Right renal pelvis (tissue), 4 donors: ENCODE measurements around the gene SEMA4D. TPM values are rescaled to one million over a fixed set of nuclear protein-coding genes. Genes with fewer than 3 reads are reported as not detected.
"Not testable (repeated sequence)": the region's sequence is repeated elsewhere in the genome, so short reads cannot be mapped to it uniquely, and the experiment has no call there.

Experiments
- DNase-seq, 4 donors: peaks; one replicate each; pipeline ENCODE4 v3.0.0-alpha.2; 2013; ENCODE audit warnings: low read depth in 4 of 4, low spot score in 3 of 4, missing footprints in 1 of 4
- polyA plus RNA-seq, 4 donors: library from polyadenylated mRNA; unstranded; fragments of 120-200 nt; gene quantifications; one replicate each; pipeline ENCODE4 v1.2.1, GENCODE V29; 2013; ENCODE audit not compliant: insufficient read length in 4 of 4

The SEMA4D gene
- polyA plus RNA-seq, 4 donors, result 40.3 to 58.9 (median 47.4) TPM

GRCh38 chr9:89378541-89378940, 119.4 kb downstream of the SEMA4D start:
- no peak for DNase-seq

GRCh38 chr9:89377411-89377810, 120.5 kb downstream of the SEMA4D start:
- no peak for DNase-seq

GRCh38 chr9:89376741-89377351, 121.1 kb downstream of the SEMA4D start:
- no peak for DNase-seq

- DNase-seq, result no peak
These were observed 121.6 kb downstream of the SEMA4D start for GRCh38 chr9:89376286-89376685.

- DNase-seq, result peak; percentile 18 to 30 (median 28)
These were observed 122.6 kb downstream of the SEMA4D start for GRCh38 chr9:89375191-89375760.

GRCh38 chr9:89374176-89374575, 123.7 kb downstream of the SEMA4D start:
- DNase-seq, result no peak

- DNase-seq, result no peak
These were observed 124.9 kb downstream of the SEMA4D start for GRCh38 chr9:89372979-89373378.

- no peak for DNase-seq
These were observed 125.6 kb downstream of the SEMA4D start for GRCh38 chr9:89372230-89372816.

- DNase-seq, result not testable (repeated sequence)
These were observed 126.1 kb downstream of the SEMA4D start for GRCh38 chr9:89371791-89372190.

GRCh38 chr9:89370593-89370992, 127.3 kb downstream of the SEMA4D start:
- no peak for DNase-seq

- no peak for DNase-seq
These were observed 128.9 kb downstream of the SEMA4D start for GRCh38 chr9:89368978-89369377.

- no peak for DNase-seq
These were observed 129.4 kb downstream of the SEMA4D start for GRCh38 chr9:89368550-89368949.

- no peak for DNase-seq
These were observed 130.0 kb downstream of the SEMA4D start for GRCh38 chr9:89367726-89368437.

GRCh38 chr9:89367281-89367680, 130.6 kb downstream of the SEMA4D start:
- no peak for DNase-seq

- no peak for DNase-seq
These were observed 131.2 kb downstream of the SEMA4D start for GRCh38 chr9:89366711-89367110.

GRCh38 chr9:89365532-89365912, 132.4 kb downstream of the SEMA4D start:
- DNase-seq, result no peak

GRCh38 chr9:89364666-89365531, 133.0 kb downstream of the SEMA4D start:
- no peak for DNase-seq

GRCh38 chr9:89363921-89364665, 133.8 kb downstream of the SEMA4D start:
- no peak for DNase-seq

- no peak for DNase-seq
These were observed 134.6 kb downstream of the SEMA4D start for GRCh38 chr9:89363311-89363670.

- DNase-seq, result no peak
These were observed 135.1 kb downstream of the SEMA4D start for GRCh38 chr9:89362647-89363310.
